Central memory CD4-positive, alpha-beta T cell (primary cell): ENCODE measurements around the gene CATSPER4.
A peak's percentile ranks its signal among the peaks of the same experiment; 100 is the strongest.

Source experiments
- DNase-seq: peaks from one replicate; pipeline ENCODE4 v3.0.0; 2022
- total RNA-seq, 3 experiments: gene quantifications; one replicate each; lab custom pipeline; 2026; lab: John Stamatoyannopoulos, UW

The CATSPER4 gene
- 0 to 0.39 (median 0) reads per million in 3 experiments for total RNA-seq

DNA sequence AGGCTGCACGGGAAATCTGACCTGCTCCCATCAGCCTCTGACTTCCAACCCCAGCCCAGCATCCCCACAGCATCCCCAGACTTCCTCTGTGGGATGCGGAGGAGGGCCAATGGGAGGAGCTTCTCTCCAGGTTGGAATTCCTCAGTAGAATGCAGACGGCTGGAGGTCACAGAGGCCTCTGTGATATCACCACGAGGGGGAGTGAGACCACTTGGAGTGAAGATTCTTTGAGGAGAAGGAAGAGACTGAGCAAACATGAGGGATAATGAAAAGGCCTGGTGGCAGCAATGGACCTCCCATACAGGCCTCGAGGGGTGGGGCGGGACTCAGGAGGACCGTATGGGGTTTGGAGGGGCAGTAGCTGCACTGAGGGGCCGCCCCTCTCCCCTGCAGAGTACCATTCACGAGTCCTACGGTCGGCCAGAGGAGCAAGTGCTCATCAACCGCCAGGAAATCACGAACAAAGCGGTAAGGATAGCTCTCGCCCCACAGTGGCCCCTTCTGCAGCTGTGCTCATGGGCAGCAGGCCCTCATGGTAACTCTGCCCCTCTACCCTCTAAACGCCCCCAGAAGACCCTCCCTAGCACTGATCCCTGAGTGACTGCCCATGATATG lies at the start of gene CATSPER4:
Gene CATSPER4 (plus strand): TSS at position 230 of the 615 bp plus-strand sequence. CDS start 26 bp downstream, at position 256.
- peak; percentile 14 for DNase-seq

DNA sequence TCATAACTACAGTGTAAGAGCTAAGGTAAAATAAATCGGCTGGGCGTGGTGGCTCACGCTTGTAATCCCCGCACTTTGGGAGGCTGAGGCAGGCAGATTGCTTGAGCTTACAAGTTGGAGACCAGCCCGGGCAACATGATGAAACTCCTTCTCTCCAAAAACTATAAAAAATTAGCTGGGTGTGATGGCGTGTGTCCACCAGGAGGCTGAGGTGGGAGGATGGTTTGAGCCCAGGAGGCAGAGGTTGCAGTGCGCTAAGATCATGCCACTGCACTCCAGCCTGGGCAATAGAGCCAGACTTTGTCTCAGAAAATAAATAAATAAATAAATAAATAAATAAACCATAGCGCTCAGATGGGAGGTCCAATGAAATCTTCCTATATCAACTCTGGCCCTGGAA lies 48.2 kb upstream of the CATSPER4 start:
- DNase-seq, result no peak

DNA sequence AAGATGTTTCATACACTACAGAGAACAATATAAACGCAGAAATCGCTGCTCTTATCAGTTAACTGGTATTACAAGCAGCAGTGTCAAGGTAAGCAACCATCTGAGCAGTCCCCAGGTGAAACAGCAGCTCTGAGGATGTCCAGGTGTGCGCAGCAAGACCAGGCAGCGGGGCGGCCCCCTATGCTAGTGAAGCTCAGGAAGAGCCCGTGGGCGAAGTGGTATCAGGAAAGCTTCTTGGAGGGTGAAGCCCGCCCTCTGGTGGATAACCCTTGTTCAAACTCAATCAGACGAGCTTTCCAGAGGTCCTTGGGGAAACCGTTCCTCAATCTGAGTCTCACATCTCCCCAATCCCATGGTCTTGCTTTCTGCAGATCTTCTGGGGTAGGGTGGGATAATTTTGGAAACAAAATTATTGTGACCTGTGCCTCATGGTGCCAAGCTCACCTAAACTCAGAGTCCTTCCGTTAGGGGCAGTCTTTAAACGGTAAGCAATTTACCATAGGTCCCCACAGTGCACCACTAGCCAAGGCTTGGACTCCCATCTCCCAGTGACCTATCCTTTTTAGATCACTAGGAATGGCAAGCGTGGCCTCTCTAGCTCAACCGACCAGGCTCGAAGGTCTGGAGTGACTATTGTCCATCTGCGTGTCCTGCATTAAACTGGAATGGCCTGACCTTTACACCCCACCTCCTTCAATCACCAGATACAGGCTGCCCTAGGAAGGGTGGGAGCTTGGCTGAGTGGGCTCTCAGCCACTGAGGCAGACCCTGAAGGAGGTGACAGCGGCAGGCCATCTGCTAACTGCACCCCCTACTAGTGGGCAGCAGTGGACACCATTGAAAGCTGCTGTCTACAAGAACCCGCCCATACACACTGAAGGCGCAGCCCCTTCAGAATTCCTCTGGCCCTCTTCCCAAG lies 45.1 kb upstream of the CATSPER4 start:
- DNase-seq, result peak; percentile 69

DNA sequence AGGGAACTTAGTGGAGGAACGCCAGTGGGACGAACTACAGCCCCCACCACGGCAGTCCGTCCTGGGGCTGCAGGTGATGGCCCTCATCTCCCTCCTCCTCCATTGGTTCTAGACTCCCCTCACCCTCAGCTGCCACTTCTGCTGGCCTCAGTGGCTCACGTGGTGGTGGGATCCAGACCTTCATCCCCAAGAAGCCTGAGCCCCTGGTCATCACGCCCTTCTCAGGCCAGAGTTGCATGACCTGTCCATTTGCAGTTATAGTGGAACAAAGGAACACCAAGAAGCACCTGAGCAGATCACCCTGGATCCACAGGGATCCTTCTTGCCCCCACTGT lies 44.5 kb upstream of the CATSPER4 start:
- no peak for DNase-seq

DNA sequence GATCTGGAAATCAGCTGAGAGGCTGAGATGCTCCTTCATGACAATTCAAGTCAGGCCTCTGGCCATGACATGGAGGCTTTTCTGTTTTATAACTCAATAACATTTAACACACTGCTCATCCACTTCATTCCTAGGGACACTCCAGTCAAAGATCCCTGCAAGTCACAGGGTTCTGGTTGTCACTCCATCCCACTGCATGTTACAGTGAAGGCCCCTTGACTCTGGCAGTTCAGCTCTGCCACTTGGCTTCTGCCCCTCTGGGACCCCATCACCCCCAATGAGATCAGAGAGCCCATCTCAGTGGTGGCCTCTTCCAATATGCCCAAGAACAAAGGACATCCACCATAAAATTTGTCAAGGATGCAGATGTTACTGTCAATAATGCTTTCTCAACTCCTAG lies 41.5 kb upstream of the CATSPER4 start:
- no peak for DNase-seq

DNA sequence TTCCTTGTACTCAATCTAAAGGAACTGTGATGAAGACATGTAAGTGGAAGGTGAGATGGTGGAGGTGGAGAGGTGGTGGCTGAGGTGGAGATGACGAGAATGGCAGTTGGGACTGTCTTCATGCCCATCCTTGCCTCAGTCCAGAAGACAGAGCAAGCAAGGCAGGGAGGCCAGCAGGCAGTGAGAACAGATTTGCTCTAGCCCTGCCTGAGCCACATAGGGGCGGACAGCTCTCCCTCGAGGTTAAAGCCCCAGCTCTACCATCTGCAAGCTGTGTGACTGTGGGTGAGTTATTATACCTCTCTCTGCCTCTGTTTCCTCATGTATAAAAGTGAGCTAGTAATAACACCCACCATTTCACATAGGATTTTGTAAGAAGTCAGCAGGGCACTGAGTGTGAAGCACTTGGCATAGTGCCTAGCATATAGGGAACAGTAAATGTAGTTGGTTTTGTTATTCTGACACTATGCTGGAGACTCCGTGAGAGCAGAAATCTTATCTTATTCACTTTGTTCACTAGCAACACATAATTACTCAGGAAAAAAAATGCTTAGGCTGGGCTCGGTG lies 36.4 kb upstream of the CATSPER4 start:
- DNase-seq, result no peak

DNA sequence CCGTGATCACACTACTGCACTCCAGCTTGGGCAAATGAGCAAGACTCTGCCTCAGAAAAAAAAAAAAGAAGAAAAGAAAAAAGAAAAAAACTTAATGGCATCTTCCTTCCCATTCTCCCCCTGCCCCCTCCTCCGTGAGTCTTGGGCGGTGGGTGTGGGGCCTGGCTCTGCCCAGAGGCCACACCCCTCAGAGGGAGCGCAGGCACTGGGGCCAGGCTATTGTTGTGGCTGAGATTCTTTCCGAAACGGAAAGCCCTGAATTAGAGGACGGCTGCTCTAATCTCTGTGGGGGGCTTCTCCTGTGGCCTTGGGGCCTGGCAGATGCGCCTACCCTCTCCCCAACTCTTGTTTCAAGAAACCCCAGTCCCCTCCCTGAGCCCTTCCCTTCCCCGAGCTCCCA lies 35.7 kb upstream of the CATSPER4 start:
- DNase-seq, result no peak

DNA sequence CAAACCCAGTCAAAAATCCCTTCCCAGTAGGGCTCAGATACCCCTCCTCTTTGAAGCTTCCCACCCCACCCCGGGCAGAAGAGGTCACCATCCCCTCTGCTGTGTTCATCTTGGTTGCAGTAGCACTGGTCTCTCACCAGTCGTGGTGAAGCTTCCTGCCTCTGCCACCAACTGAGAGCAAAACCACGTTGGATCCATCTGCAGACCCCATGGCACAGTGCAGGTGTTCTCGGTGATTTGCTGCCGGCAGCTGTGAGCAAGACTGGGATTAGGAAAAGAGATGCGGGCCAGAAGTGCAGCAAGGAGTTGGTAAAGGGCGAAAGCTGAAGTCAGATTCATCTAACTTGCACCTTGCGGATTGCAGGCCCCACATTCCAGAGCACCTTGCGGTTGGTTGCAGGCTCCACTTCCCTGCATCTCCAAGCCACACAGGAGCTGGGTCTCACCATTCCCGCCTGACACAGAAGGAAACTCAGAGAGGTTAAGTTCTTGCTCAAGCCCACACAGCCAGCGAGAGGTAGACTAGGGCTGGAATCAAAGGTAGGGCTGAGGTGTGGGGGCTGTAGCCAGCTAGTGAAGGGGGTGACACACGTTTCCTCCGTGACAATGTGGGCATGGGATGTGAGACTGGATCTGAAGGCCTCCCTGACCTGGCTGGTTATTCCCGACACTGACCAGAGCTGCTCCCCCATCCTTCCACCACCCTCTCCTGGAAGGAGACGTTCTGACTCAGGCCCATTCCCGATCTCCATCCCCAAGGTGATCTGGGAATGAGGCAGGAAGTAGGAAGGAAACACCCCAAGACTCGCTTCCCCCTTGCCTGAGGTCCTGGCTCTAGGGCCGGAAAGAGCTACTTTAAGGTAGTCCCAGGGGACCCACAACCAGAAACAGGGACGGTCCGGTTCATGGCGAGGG lies 34.8 kb upstream of the CATSPER4 start:
- DNase-seq, result no peak

DNA sequence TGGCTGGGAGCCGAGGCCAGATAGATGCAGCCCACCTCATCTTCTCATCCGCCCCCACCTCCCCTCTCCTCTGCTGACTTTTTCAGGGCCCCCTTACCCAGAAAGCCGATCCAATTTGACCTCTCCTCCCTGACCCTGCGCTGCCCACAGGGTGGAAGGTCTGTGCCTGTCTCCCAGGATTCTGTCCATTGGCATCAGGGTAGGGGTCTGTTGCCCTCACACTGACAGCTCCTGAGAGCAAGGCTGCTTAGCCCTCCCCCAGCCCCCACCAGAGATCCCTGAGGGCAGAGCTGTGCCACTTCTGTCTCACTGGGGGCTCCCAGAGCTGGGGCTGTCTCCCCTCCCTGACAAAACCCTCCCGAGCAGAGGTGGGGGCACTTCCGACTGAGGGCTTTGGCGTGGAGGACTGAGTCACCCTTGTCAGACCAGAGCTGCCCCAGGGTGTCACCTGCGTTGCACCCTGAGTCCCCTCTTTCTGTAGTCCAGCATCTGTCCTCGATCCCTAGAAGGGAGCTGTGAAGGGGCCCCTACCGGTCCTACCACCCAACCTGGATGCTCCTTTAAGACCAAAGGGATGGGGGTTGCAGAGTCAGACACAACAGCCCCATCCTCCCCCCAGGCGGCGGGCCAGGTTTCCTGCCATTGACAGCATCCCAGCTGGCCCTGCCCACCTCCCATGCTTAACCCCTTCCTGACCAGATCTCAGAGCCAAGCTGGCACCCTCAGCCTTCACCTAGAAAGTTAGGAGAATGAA lies 33.9 kb upstream of the CATSPER4 start:
- no peak for DNase-seq

DNA sequence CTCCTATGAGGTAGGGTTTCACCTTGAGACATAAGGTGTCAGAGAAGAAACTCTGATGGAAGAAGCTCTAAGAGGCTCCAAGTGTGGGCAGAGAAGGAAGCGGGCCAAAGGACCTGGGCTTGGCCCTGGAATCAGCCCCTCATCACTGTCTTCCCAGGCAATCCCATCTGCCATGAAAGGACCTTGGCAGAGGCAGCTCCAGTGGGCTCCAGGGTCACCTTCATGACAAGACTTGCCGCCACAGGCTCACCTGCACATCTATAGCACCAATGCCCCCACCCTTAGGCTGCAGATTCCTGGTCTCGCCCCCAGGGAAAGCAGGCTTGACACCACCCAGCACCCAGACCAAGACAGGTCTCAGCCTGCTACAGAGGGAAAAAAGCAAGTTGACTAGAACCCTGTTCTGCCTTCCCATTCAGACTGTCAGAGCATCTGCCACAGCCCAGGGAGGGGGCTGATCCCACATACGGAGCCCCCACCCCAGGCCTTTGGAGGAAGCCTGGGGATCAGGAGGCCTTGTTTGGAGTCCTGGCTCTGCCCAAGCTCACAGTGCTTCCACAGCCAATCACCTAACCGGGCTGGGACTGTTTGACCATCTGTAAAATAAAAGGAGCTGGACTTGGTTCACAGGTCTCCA lies 32.0 kb upstream of the CATSPER4 start:
- no peak for DNase-seq

DNA sequence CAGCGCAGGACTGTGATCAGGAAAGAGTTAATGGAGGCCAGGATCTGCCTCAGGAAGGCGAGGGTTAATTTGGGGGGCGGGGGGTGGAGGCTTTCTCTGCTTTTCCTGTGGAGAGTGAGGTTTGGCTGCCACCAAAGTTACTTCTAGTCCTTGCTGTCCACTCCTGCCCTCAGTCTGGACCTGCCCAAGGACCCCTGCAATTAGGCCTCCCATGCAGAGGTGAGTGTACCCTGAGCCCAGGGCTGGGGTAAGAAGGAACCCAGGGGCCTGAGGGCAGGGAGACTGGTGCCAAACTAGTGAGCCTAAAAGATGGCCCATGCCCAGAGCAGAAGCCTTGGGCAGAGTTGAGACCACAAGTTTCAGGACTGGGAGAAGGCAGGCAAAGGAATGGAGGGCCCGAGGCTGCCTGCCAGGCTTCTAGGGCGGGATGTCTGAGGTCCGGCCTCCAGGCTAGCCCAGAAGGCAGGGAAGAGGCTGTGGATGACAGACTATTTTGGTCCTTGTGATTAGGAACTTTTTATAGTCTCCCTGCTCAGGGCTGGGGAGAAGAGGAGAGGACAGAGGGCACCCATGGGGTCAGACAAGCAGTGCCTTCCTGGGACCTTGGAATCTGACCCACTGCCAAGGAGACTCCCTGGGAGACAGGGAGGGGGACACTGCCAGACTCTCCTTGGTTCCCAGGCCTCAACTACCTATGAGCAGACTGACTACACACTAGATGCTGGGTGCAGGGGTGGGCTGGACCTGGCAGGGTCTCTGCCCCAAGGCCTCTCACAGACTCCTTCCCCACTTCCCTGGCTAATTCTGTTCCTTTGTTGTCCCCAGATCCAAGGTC lies 31.3 kb upstream of the CATSPER4 start, which contains the start of gene FAM110D:
Gene FAM110D (plus strand): TSS at position 172 of the 835 bp plus-strand sequence. CDS start 2,213 bp downstream, outside the sequence.
- DNase-seq, result no peak

DNA sequence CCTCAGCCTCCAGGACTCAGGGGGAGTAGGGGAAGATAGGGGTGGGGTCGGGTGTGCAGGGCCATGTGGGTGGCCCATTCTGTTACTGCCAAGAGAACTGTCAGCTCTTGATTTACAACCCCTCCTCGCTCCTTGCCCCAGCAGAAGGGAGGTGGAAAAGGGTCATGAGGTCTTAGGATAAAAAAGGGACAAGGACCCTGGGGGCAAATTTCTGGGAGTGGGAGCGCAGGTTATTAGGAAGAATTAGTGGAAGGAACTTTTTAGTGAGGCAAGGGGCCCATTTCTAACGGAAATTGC lies 30.7 kb upstream of the CATSPER4 start:
- DNase-seq, result no peak

DNA sequence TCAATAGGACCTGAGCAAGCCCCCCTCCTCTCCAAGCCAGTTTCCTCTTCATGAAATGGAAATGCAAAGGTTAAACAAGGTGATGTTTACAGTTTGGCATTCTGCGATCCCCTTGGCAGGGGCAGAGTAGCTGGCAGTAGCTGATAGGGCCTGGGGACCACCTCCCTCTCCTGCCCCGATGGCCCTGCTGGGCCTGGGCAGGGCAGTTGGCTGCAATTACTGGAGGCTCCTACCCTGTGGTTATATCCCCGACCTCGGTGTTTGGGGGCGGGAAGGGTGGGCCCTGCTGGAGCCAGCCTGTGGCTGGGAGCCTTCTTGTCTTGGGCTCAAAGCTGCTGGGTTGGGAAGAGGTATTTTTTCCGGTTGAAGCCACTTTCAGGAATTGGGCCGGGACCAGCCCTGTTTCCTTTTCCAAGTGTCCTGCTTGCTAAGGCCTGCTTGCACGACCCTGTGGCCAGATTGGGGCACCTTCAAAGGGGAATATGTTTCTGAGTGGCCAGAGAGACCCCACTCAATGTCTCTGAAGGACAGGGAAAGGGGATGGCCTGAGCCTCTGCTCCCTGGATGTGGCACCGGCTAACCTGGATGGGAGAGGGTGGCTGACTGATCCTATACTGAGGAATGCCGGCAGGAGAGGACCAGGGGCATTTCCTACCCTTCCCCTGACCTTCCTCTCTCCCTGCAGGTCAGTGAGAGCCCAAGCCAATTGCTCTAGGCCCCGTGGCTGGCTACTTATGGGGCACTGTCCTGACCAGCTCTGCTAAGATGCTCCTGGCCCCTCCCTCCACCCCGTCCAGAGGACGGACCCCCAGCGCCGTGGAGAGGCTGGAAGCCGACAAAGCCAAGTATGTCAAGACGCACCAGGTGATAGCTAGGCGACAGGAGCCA lies 29.6 kb upstream of the CATSPER4 start:
- no peak for DNase-seq

DNA sequence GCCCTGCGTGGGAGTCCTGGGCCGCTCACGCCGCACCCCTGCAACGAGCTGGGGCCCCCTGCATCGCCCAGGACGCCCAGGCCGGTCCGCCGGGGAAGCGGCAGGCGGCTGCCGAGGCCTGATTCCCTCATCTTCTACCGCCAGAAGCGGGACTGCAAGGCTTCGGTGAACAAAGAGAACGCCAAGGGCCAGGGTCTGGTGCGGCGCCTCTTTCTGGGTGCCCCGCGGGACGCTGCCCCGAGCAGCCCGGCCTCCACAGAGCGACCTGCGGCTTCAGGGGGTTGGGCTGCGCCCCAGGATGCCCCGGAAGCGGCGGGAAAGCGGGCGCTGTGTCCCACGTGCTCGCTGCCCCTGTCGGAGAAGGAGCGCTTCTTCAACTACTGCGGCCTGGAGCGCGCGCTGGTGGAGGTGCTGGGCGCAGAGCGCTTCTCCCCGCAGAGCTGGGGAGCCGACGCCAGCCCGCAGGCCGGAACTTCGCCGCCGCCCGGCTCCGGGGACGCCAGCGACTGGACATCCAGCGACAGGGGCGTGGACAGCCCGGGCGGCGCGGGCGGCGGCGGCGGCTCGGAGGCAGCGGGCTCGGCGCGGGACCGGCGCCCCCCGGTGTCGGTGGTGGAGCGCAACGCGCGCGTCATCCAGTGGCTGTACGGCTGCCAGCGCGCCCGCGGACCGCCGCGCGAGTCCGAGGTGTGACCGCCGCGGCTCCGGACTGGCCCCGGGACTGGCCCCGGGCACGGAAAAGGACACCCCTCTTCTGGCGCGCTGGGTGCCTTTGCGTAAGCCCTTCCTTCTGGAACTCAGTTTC lies 28.8 kb upstream of the CATSPER4 start:
- DNase-seq, result peak; percentile 28

DNA sequence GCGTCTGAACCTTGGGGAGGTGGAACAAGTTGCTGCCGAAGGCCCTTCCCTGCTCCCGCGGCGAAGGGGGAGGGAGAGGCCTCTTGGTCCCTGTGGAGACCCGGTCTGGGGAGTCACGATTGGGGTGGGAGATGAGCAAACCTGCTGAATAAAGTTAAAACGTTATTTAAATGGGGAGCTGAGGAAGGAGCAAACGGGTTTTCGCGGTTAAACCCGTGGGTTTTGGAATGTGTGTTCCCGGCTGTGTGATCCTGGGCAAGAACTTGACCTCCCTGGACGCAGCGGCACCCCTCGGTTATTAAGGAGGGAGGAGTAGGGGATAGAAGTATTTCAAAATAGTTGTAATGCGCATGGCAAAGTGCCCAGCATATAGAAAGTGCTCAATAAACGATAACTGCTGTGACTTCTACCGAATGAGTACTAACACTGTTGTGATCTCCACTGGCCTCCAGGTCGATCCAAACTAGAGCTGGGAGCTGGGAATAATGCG lies 28.1 kb upstream of the CATSPER4 start:
- no peak for DNase-seq

DNA sequence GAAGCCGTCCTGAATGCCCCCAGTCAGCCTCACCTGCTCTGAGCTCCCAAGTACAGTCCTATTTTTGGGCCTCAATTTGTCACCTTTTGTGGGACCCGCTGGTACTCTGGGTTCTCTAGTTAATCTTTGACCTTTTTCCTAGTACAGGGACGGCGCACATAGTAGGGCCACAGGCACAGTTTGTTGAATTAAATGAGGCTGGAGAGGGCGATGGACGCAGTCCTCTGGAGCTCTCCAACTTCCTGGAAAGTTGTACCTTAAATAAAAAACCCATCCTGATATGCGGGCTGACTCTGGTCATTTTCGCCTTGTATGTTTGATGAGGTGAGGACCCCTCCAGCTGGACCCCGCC lies 26.7 kb upstream of the CATSPER4 start:
- DNase-seq, result no peak

DNA sequence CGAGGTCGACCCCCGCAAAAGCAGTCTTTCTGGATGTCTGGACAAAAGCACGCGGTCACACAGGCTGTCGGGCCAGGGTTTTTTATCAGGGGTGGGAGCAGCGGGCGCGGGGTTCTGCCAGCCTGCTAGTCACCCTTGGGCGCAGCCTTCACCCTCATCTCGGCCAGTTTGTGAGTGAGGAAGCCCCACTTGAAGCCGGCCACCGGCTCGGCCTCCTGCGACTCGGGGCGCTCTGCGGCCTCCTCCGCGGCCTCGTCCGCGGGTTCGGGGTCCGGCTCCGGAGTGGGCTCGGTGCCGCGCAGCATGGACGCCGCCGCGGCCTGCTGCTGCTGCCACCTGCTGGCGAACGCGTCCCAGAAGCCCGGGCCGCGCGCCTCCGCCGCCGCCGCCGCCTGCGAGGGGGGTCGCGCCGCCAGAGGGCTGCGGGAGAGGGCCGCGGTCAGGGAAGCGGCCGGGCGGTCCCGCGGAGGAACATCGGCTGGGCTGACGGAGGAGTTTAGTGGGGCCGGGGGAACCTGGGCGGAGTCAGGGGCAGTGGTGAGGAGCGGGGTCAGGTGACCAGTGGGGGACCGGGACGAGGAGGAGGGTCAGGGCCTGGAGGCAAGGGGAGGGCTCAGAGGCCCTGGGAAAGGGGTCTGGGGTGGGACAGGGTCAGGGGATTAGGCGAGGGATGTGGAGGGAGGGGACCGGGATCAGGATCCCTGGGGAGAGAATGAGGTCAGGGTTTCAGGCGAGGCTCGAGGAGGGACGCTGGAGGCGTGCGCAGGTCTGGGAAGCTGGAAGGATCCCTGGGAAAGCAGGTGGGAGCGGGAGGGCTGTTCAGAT lies 26.2 kb upstream of the CATSPER4 start:
- peak; percentile 40 for DNase-seq
